K562 (cell line): ENCODE data around the gene CARD8. TPM values are rescaled to one million over a fixed set of nuclear protein-coding genes. Genes with fewer than 3 reads are reported as not detected.
"Not testable (repeated sequence)": the region's sequence is repeated elsewhere in the genome, so short reads cannot be mapped to it uniquely, and the experiment has no call there.

Source experiments
- ATAC-seq: fragments of 200-7000 bp; cut with Tn5 transposase; 3 replicates; pipeline ENCODE4 v1.9.1; 2020; ENCODE audit warnings: moderate library complexity
- BruUV-seq: library from RNA; stranded (reverse); fragments of 400-500 nt; replicated peaks from 2 replicates; lab custom pipeline; 2021; lab: Mats Ljungman, UMichigan
- CTCF ChIA-PET: fragments of 300-600 bp; formaldehyde crosslinking; extraction: SDS; loops from one replicate; lab custom pipeline; 2021; ENCODE audit warnings: low intra/inter-chr PET ratio; lab: Yijun Ruan, JAX
- POLR2A ChIA-PET: fragments of 300-600, 350-650 bp; sonication (Branson Sonifier 250); formaldehyde crosslinking; extraction: SDS; loops from one replicate; lab custom pipeline; 2021; ENCODE audit warnings: antibody characterized with exemption, inconsistent platforms; lab: Yijun Ruan, JAX
- DNase-seq, 4 experiments: peaks; one replicate each; pipeline versions ENCODE4 v3.0.0 to v3.0.0-alpha.2; 2011 to 2018; ENCODE audit warnings: low spot score in 3 of 4, mixed read lengths in 3 of 4; ENCODE audit errors: extremely low read depth in 1 of 4
- FAIRE-seq: peaks from 2 replicates; lab custom pipeline; 2011; peaks lifted over from hg19 to GRCh38; lab: Jason Lieb, UNC
- H2AFZ ChIP-seq: 2 replicates; pipeline ENCODE4 v1.6.0; 2011; ENCODE audit warnings: low read depth, low read length, control low read depth, inconsistent platforms
- H3K27ac ChIP-seq: fragments of 200-600 bp; 3 replicates; pipeline ENCODE4 v1.8.0; 2011; ENCODE audit warnings: low read depth, mild to moderate bottlenecking, control low read depth, inconsistent platforms, low read length, moderate library complexity, mixed read lengths; ENCODE audit errors: extremely low read depth
- H3K27me3 ChIP-seq, 2 experiments: fragments of 300-600 bp in 1 of 2; 2 replicates in 1 of 2; 3 replicates in 1 of 2; pipeline versions ENCODE4 v1.6.0 to v1.8.0; 2011; ENCODE audit warnings: inconsistent platforms in 2 of 2, low read length in 2 of 2, mild to moderate bottlenecking in 1 of 2, mixed read lengths in 1 of 2, moderate library complexity in 1 of 2; ENCODE audit not compliant: control insufficient read depth in 2 of 2, insufficient read depth in 2 of 2
- H3K36me3 ChIP-seq: fragments of 300-600 bp; 3 replicates; pipeline ENCODE4 v1.8.0; 2011; ENCODE audit warnings: mild to moderate bottlenecking, low read length, inconsistent platforms; ENCODE audit not compliant: control insufficient read depth, insufficient read depth
- H3K4me1 ChIP-seq, 2 experiments: fragments of 200-600 bp in 1 of 2; replicated peaks in 1 of 2; 2 replicates in 1 of 2; 3 replicates in 1 of 2; pipeline versions ENCODE4 v1.5.1 to v1.8.0; 2011; ENCODE audit warnings: inconsistent platforms in 2 of 2, low read length in 2 of 2, mild to moderate bottlenecking in 1 of 2, mixed read lengths in 1 of 2, moderate library complexity in 1 of 2; ENCODE audit not compliant: control insufficient read depth in 2 of 2, insufficient read depth in 2 of 2
- H3K4me2 ChIP-seq: 2 replicates; pipeline ENCODE4 v1.6.1; 2011; ENCODE audit warnings: low read length, control low read depth, inconsistent platforms, mixed read lengths; ENCODE audit not compliant: insufficient read depth
- H3K4me3 ChIP-seq: fragments of 200-600 bp; sonication (generic), shearing (Covaris generic); 2 replicates; pipeline ENCODE4 v1.5.1; 2016; ENCODE audit warnings: control low read depth, inconsistent platforms
- H3K79me2 ChIP-seq: fragments of 200-600 bp; 3 replicates; pipeline ENCODE4 v1.8.0; 2011; ENCODE audit warnings: low read length, inconsistent platforms; ENCODE audit not compliant: control insufficient read depth, insufficient read depth
- H3K9ac ChIP-seq, 2 experiments: 2 replicates each; pipeline versions ENCODE4 v1.6.0 to v1.6.1; 2011; ENCODE audit warnings: low read depth in 2 of 2, low read length in 2 of 2, control low read depth in 1 of 2, inconsistent platforms in 1 of 2, mild to moderate bottlenecking in 1 of 2, mixed read lengths in 1 of 2; ENCODE audit not compliant: insufficient read depth in 1 of 2
- H3K9me1 ChIP-seq: one replicate; pipeline ENCODE4 v1.6.0; 2011; ENCODE audit warnings: inconsistent platforms, mild to moderate bottlenecking, low read length, moderate library complexity; ENCODE audit not compliant: control insufficient read depth, insufficient read depth
- H3K9me3 ChIP-seq: replicated peaks from 2 replicates; pipeline ENCODE4 v1.5.1; 2011; ENCODE audit warnings: low read depth, low read length, inconsistent platforms; ENCODE audit not compliant: control insufficient read depth, insufficient read depth
- H4K20me1 ChIP-seq: replicated peaks from 2 replicates; pipeline ENCODE4 v1.6.1; 2011; ENCODE audit warnings: low read length, inconsistent platforms, mixed read lengths; ENCODE audit not compliant: control insufficient read depth, insufficient read depth
- LCOR ChIP-seq: sonication (generic); formaldehyde crosslinking; IDR thresholded peaks from 2 replicates; pipeline ENCODE4 v1.8.0; 2022; ENCODE audit warnings: mild to moderate bottlenecking, missing genetic modification reagents
- YY1 ChIP-seq, 3 experiments: IDR thresholded peaks; 2 replicates each; pipeline ENCODE4 v1.6.1; 2011; ENCODE audit warnings: low read length in 2 of 3, mild to moderate bottlenecking in 2 of 3, moderate library complexity in 2 of 3, borderline replicate concordance in 1 of 3, control low read depth in 1 of 3, low read depth in 1 of 3; ENCODE audit not compliant: insufficient read depth in 3 of 3, insufficient replicate concordance in 2 of 3, control insufficient read depth in 1 of 3, insufficient read length in 1 of 3; ENCODE audit errors: extremely low read depth in 1 of 3
- ZNF639 ChIP-seq, 2 experiments: fragments of 200-800 bp in 1 of 2; sonication (Bioruptor generic) in 1 of 2; sonication (generic) in 1 of 2; formaldehyde crosslinking in 1 of 2; IDR thresholded peaks in 1 of 2; conservative IDR thresholded peaks in 1 of 2; 2 replicates each; pipeline versions ENCODE4 v1.5.0 to v1.6.1; 2016 to 2020; ENCODE audit warnings: missing compliant biosample characterization in 1 of 2, missing genetic modification characterization in 1 of 2, missing genetic modification reagents in 1 of 2
- WGBS: fragments of 100-300 bp; shearing (Covaris generic); methylation state at CpG from one replicate; pipeline ENCODE4 v1.1.6; 2016; ENCODE audit warnings: low coverage, mixed read lengths; ENCODE audit not compliant: insufficient coverage; ENCODE audit errors: missing lambda C conversion rate; 5-methylcytosine and 5-hydroxymethylcytosine counted together
- in situ Hi-C: fragments of 300-500 bp; cut with MboI; formaldehyde crosslinking; loops from 4 replicates; pipeline ENCODE4 v1.15.0; 2018; ENCODE audit warnings: inconsistent platforms, mixed read lengths
- intact Hi-C: fragments of 100-400 bp; cut with micrococcal nuclease; formaldehyde crosslinking; loops from 2 replicates; pipeline ENCODE4 v1.14.2; 2022
- polyA plus RNA-seq, 8 experiments: library from polyadenylated mRNA; depleted of rRNA in 4 of 8; stranded (reverse) in 5 of 8; unstranded in 3 of 8; fragments of >200 nt; fragmentation: Nextera tagmentation in 2 of 8; fragmentation: Illumina TruSeq in 1 of 8; extraction: Ambion mirVana in 2 of 8; extraction: Trizol in 1 of 8; gene quantifications; 2 replicates each; pipeline versions ENCODE4 v1.2.1 to v1.2.3, GENCODE V29; 2011 to 2014; ENCODE audit warnings: inconsistent platforms in 1 of 8, missing spikeins in 1 of 8
- total RNA-seq, 7 experiments: library from RNA; depleted of rRNA in 6 of 7; stranded (reverse); fragments of >200 nt in 6 of 7; fragmentation: Illumina TruSeq in 2 of 7; extraction: Trizol in 2 of 7; gene quantifications; 2 replicates each; pipeline versions ENCODE4 v1.2.1 to v1.2.3, GENCODE V29; 2011 to 2021; ENCODE audit warnings: low replicate concordance in 1 of 7

Gene CARD8
- total and polyA plus RNA-seq, 9 of the 15 experiments (the other 6 are each of a cell fraction or from before 2014, with no cell fraction given) = 11.5 to 26.4 (median 20.8) TPM

- H3K4me2 ChIP-seq = peak overlapping the region; percentile 84
- in situ Hi-C loops = loop anchor here (25.0 kb wide), 1 partner anchor 1853 kb away; no protein-coding TSS in a partner anchor
- H3K27me3 ChIP-seq, H3K9me1 ChIP-seq, H3K36me3 ChIP-seq, BruUV-seq, CTCF ChIA-PET, FAIRE-seq, H3K4me1 ChIP-seq, H3K9me3 ChIP-seq, H4K20me1 ChIP-seq: not testable (repeated sequence)
- POLR2A ChIA-PET = interaction anchor here (1.5 to 3.5 kb wide), 2 partner anchors 55 to 151 kb away, joined by 4 to 12 read pairs; no protein-coding TSS in a partner anchor
- DNase-seq = peak in 1 of 4 experiments; percentile 44
- H3K4me3 ChIP-seq = 0 out of 2 replicates have a peak overlapping the region, but pooled peaks have one; percentile 52
- H2AFZ ChIP-seq = peak overlapping the region; percentile 95; the same call in 1 of the 2 replicates
- peak in 1 of 3 experiments; percentile 30 for TF ChIP-seq YY1 (IDR thresholded peaks at IDR 0.05; ENCODE audit: borderline replicate concordance in 1 of 3, control insufficient read depth in 1 of 3, extremely low read depth in 1 of 3, insufficient read depth in 3 of 3, insufficient read length in 1 of 3, insufficient replicate concordance in 2 of 3, low read depth in 1 of 3, low read length in 2 of 3)
- 0 out of 4 replicates have a peak, but pooled peaks of 1 of the 2 experiments have one; percentile 6 for TF ChIP-seq ZNF639 (CRISPR knock-in tag; conservative IDR thresholded peaks at IDR 0.05 in 1 of 2, IDR thresholded peaks at IDR 0.05 in 1 of 2)
- 0 out of 2 replicates have a peak, but pooled peaks have one; percentile 4 for TF ChIP-seq LCOR
- peak; percentile 37 for ATAC-seq
- peak overlapping the region; percentile 71; the same call in 2 of the 3 replicates for H3K27ac ChIP-seq
- peaks cover 32% of the 10 kb centered on the region for H3K79me2 ChIP-seq
- peak overlapping the region in 1 of 2 experiments; percentile 80; a peak in 2 of 4 replicates for H3K9ac ChIP-seq
- 12% methylated on average over 4 of the region's 4 CpGs for WGBS
- intact Hi-C loops = loop anchor here (1.0 to 5.0 kb wide), 2 partner anchors 57 to 152 kb away; no protein-coding TSS in a partner anchor
These were observed 3.3 kb upstream of the CARD8 start for GRCh38 chr19:48258992-48259391.
